Vagina (tissue), 2 donors: ENCODE data around the gene TOGARAM1. TPM values are rescaled to one million over a fixed set of nuclear protein-coding genes. Genes with fewer than 3 reads are reported as not detected.
"Not testable (repeated sequence)": the region's sequence is repeated elsewhere in the genome, so short reads cannot be mapped to it uniquely, and the experiment has no call there.

Source experiments
- DNase-seq, 2 donors: peaks; one replicate each; pipeline ENCODE4 v3.0.0-alpha.2; 2017; ENCODE audit errors: extremely low spot score in 2 of 2
- H3K27ac ChIP-seq: fragments of 200-600 bp; sonication (generic); one replicate; pipeline ENCODE4 v1.5.1; 2019
- H3K27me3 ChIP-seq: fragments of 200-600 bp; sonication (generic); one replicate; pipeline ENCODE4 v1.5.1; 2019
- H3K36me3 ChIP-seq, 2 donors: fragments of 200-600 bp; sonication (generic); one replicate each; pipeline ENCODE4 v1.5.1; 2017 to 2019
- H3K4me1 ChIP-seq: fragments of 200-600 bp; sonication (generic); one replicate; pipeline ENCODE4 v1.5.1; 2019
- H3K4me3 ChIP-seq, 2 donors: fragments of 200-600 bp; sonication (generic); 1 replicate in 1 of 2; 2 replicates in 1 of 2; pipeline ENCODE4 v1.5.1; 2016 to 2019
- H3K9me3 ChIP-seq: fragments of 200-600 bp; sonication (generic); one replicate; pipeline ENCODE4 v1.5.1; 2019
- CTCF ChIP-seq, 3 experiments: fragments of 450-650 bp in 2 of 3; fragments of 200-600 bp in 1 of 3; sonication (generic) in 1 of 3; IDR thresholded peaks; one replicate each; pipeline ENCODE4 v1.5.1; 2017 to 2019; ENCODE audit warnings: antibody characterized with exemption in 3 of 3, mild to moderate bottlenecking in 2 of 3, moderate library complexity in 2 of 3
- POLR2A ChIP-seq, 2 donors: fragments of 450-650 bp; IDR thresholded peaks; one replicate each; pipeline ENCODE4 v1.6.1; 2017; ENCODE audit warnings: antibody characterized with exemption in 2 of 2, mild to moderate bottlenecking in 2 of 2, moderate library complexity in 2 of 2
- POLR2AphosphoS5 ChIP-seq, 2 donors: sonication (generic); formaldehyde crosslinking; IDR thresholded peaks; one replicate each; pipeline ENCODE4 v1.9.0; 2017; ENCODE audit warnings: antibody characterized with exemption in 2 of 2, mild to moderate bottlenecking in 2 of 2, low read depth in 1 of 2; ENCODE audit not compliant: insufficient read depth in 1 of 2
- intact Hi-C: fragments of 100-400 bp; cut with DNase I; formaldehyde crosslinking; loops from one replicate; pipeline ENCODE4 v1.15.1; 2023
- total RNA-seq: library from RNA; depleted of rRNA; stranded (reverse); fragments of >200 nt; gene quantifications from one replicate; pipeline ENCODE4 v1.2.3, GENCODE V29; 2016

Gene TOGARAM1
- total RNA-seq, 1 donor from 2014 or later: 13.0 TPM

DNA sequence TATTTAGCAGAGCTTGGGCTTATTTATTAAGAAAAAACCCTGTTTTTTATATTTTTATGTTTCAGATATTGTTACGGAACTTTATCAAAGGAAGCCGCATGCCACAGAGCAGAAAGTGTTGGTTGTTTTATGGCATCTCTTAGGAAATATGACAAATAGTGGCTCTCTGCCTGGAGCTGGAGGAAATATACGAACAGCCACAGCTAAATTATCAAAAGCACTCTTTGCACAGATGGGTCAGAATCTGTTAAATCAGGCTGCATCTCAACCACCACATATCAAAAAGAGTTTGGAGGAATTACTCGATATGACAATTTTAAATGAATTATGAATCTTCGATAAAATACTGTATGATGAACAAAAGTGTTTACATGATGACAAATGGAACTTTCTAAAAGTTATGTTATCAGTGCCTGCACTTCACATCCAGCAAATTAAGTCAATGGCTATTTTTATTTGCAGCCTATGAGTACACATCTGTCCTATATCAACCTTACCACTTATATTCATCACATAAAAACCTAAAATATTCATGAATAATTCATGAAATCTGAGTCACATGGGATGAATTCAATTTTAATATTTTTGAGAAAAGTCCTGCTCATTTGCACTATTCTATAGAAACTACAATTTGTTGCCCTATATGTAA lies 111.4 kb downstream of the TOGARAM1 start:
- no peak overlapping the region for H3K27ac ChIP-seq
- H3K36me3 ChIP-seq: no peaks in the 10 kb centered on the region
- H3K4me1 ChIP-seq: no peaks in the 10 kb centered on the region
- no peak for DNase-seq
- intact Hi-C loops: no loop called here
- TF ChIP-seq CTCF (IDR thresholded peaks at IDR 0.05) (no peak), POLR2AphosphoS5 (IDR thresholded peaks at IDR 0.05; ENCODE audit: insufficient read depth in 1 of 2, low read depth in 1 of 2) (no peak), POLR2A (IDR thresholded peaks at IDR 0.05) (no peak)
- H3K27me3 ChIP-seq: no peaks in the 10 kb centered on the region
- H3K9me3 ChIP-seq: no peaks in the 10 kb centered on the region
- no peak overlapping the region for H3K4me3 ChIP-seq

- H3K4me3 ChIP-seq: no peak overlapping the region
- H3K4me1 ChIP-seq: peaks cover 3% of the 10 kb centered on the region
- no peaks in the 10 kb centered on the region for H3K9me3 ChIP-seq
- H3K27ac ChIP-seq: no peak overlapping the region
- no peak for TF ChIP-seq POLR2A (IDR thresholded peaks at IDR 0.05)
- H3K27me3 ChIP-seq: no peaks in the 10 kb centered on the region
- no peak for DNase-seq
- H3K36me3 ChIP-seq: no peaks in the 10 kb centered on the region
- intact Hi-C loops: no loop called here
These were observed 116.3 kb downstream of the TOGARAM1 start for GRCh38 chr14:45078323-45078722.

DNA sequence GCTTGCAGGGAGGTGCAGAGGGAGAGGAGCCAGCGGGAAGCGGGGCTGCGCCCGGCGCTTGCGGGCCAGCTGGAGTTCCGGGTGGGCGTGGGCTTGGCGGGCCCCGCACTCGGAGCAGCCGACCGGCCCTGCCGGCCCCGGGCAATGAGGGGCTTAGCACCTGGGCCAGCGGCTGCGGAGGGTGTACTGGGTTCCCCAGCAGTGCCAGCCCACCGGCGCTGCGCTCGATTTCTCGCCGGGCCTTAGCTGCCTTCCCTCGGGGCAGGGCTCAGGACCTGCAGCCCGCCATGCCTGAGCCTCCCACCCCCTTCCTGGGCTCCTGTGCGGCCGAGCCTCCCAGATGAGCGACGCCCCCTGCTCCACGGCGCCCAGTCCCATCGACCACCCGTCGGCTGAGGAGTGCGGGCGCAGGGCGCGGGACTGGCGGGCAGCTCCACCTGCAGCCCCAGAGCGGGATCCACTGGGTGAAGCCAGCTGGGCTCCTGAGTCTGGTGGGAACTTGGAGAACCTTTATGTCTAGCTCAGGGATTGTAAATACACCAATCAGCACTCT lies 118.5 kb downstream of the TOGARAM1 start:
- not testable (repeated sequence) for H3K27ac ChIP-seq

DNA sequence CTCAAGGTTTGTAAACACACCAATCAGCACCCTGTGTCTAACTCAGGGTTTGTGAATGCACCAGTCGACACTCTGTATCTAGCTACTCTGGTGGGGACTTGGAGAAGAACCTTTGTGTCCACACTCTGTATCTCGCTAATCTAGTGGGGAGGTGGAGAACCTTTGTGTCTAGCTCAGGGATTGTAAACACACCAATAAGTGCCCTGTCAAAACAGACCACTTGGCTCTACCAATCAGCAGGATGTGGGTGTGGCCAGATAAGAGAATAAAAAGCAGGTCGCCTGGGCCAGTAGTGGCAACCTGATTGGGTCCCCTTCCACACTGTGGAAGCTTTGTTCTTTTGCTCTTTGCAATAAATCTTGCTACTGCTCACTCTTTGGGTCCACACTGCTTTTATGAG lies 119.1 kb downstream of the TOGARAM1 start:
- H3K4me1 ChIP-seq: peaks cover 22% of the 10 kb centered on the region
- H3K27ac ChIP-seq, H3K27me3 ChIP-seq, H3K36me3 ChIP-seq, intact Hi-C loops, H3K9me3 ChIP-seq, H3K4me3 ChIP-seq, DNase-seq: not testable (repeated sequence)

More for the DNA sequence above, 118.5 kb downstream of the TOGARAM1 start:
- H3K9me3 ChIP-seq, H3K4me3 ChIP-seq, intact Hi-C loops, DNase-seq, H3K27me3 ChIP-seq, H3K36me3 ChIP-seq: not testable (repeated sequence)
- peaks cover 16% of the 10 kb centered on the region for H3K4me1 ChIP-seq

DNA sequence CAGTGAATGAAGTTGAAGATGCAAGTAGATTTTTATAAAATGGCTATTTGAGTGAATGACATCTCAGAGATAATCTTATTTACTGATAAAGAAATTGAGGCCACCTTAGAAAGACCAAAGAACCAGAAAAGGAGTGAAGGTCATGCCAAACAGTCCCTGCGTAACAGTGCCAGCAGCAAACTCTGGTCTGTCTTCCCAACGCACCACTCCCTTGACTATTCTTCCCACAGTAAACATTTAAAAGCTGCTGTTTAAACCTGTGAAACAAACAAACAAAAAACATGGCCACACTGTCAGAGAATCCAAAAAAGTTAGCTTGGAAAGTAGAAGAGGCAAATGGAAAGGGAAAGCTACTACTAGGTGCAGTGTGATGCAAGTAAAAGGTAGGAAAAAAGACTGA lies 120.4 kb downstream of the TOGARAM1 start:
- H3K4me1 ChIP-seq: peaks cover 35% of the 10 kb centered on the region
- H3K36me3 ChIP-seq: no peaks in the 10 kb centered on the region
- H3K9me3 ChIP-seq: no peaks in the 10 kb centered on the region
- H3K4me3 ChIP-seq: no peak overlapping the region
- TF ChIP-seq CTCF (IDR thresholded peaks at IDR 0.05) (no peak), POLR2A (IDR thresholded peaks at IDR 0.05) (no peak), POLR2AphosphoS5 (IDR thresholded peaks at IDR 0.05; ENCODE audit: insufficient read depth in 1 of 2, low read depth in 1 of 2) (no peak)
- no peaks in the 10 kb centered on the region for H3K27me3 ChIP-seq
- no peak overlapping the region for H3K27ac ChIP-seq
- intact Hi-C loops: no loop called here
- no peak for DNase-seq

GRCh38 chr14:45083617-45083975 lies 121.6 kb downstream of the TOGARAM1 start:
- H3K4me3 ChIP-seq: peak overlapping the region; percentile 67 to 79
- DNase-seq: no peak
- H3K9me3 ChIP-seq: no peaks in the 10 kb centered on the region
- H3K4me1 ChIP-seq: peaks cover 46% of the 10 kb centered on the region
- no peak for TF ChIP-seq POLR2AphosphoS5 (IDR thresholded peaks at IDR 0.05; ENCODE audit: insufficient read depth in 1 of 2, low read depth in 1 of 2)
- TF ChIP-seq POLR2A (IDR thresholded peaks at IDR 0.05): no peak
- no peaks in the 10 kb centered on the region for H3K36me3 ChIP-seq
- peak overlapping the region; percentile 88 for H3K27ac ChIP-seq
- intact Hi-C loops: no loop called here
- H3K27me3 ChIP-seq: no peaks in the 10 kb centered on the region

DNA sequence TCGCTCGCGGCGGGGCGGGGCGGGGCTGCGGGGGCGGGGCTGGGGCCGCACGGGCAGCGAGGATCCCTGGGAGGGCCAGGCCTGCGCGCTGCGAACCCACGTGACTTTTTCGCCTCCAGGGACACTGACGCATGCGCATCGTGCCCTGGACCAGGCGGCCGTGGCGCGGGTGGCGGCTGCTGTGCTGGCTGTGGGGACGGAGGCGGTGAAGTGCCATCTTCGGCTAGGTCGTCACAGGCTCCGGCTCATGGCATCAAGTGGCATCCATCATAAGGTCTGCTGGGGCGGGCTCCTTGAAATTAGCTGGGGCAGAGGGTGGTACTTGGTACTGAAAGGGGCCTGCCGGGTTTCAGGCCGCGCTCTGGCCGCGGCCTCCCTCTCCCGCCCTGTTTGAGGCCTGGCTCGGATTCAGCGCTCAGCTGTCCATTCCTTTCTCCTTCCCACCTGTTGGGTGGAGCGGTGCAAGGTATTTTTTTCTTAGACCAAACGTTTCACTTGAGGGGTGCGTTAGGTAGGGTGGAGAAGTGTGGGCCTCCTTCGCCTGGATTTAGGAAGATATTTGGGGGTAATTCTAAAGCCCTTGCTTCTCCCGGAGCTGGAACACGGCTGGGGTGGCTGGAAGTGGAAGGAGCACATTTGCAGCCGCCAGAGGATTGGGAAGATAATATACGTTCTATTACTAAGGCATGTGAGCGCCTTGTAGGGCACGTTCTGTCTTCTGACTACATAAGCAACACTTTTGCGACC lies 122.2 kb downstream of the TOGARAM1 start, which contains the start of gene PRPF39:
TSS of gene PRPF39 (plus strand) at position 141 of the 747 bp plus-strand sequence. CDS start 11,124 bp downstream, outside the sequence.
- DNase-seq: peak; percentile 95 to 97
- TF ChIP-seq POLR2A (IDR thresholded peaks at IDR 0.05) (peak in 1 of 2 donors; percentile 90), POLR2AphosphoS5 (IDR thresholded peaks at IDR 0.05; ENCODE audit: insufficient read depth in 1 of 2, low read depth in 1 of 2) (peak; percentile 77 to 95), CTCF (IDR thresholded peaks at IDR 0.05) (no peak)
- Histone ChIP-seq H3K36me3 (no peaks in the 10 kb centered on the region), H3K4me1 (peaks cover 52% of the 10 kb centered on the region), H3K27me3 (no peaks in the 10 kb centered on the region), H3K27ac (peak within 1 kb of the TSS; percentile 88), H3K4me3 (peak within 1 kb of the TSS; percentile 67 to 79), H3K9me3 (no peaks in the 10 kb centered on the region)
- intact Hi-C loops: no loop called here
